HG03571 (cell line): ENCODE measurements around the gene PRAMEF10.
"Not testable (repeated sequence)": the region's sequence is repeated elsewhere in the genome, so short reads cannot be mapped to it uniquely, and the experiment has no call there.

ENCODE experiments used
- ATAC-seq: cut with Tn5 transposase; IDR thresholded peaks from one replicate; pipeline ENCODE4 v1.9.1; 2021; ENCODE audit not compliant: unreplicated experiment

The PRAMEF10 gene, protein sequence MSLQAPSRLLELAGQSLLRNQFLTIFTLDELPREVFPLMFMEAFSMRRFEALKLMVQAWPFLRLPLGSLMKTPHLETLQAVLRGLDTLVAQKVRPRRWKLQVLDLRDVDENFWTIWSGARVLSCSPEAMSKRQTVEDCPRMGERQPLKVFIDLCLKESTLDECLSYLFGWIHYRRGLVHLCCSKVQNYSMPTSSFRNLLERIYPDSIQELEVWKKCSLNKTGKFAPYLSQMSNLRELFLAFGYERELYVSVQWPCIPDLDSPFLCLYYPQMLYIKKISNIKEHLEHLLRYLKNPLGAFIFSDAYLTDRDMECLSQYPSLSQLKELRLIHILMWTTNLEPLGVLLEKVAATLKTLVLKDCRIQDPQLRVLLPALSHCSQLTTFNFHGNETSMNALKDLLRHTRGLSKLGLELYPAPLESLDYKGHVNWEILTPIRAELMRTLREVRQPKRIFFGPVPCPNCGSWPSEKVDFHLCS

DNA sequence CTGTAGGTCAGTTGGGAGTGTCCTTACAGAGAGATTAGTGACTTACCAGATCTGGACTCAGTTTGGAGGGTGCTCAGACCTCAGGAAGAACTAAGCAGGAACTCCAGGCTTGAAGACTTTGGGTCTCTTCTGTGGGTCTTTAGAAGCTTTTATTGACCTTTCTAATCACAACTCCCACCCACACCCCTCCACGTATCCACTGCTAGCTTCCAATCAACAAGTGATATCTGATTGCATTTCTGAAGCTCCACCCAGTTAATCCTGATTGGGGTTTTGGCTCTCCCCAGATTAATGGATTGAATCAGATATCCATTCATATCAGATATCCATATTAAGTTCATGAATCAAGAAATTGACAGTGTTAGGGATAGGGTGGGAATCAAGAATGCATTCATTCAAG lies at the start of gene PRAMEF10:
Gene PRAMEF10, minus strand, starts transcription at position 101 of the 400 bp plus-strand sequence. CDS start 2,423 bp downstream, outside the sequence.
- ATAC-seq, result not testable (repeated sequence)

DNA sequence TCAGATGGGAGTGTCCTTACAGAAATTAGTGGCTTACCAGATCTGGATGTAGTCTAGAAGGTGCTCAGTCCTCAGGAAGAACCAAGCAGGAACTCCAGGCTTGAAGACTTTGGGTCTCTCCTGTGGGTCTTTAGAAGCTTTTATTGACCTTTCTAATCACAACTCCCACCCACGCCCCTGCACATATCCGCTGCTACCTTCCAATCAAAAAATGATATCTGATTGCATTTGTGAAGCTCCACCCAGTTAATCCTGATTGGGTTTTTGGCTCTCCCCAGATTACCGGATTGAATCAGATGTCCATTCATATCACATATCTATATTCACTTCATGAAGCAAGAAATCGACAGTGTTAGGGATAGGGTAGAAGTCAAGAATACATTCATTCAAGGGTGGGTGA lies 49.4 kb upstream of the PRAMEF10 start, which contains the start of gene PRAMEF6:
Gene PRAMEF6, minus strand, starts transcription at position 101 of the 400 bp plus-strand sequence. CDS start 5,062 bp downstream, outside the sequence.
- not testable (repeated sequence) for ATAC-seq

DNA sequence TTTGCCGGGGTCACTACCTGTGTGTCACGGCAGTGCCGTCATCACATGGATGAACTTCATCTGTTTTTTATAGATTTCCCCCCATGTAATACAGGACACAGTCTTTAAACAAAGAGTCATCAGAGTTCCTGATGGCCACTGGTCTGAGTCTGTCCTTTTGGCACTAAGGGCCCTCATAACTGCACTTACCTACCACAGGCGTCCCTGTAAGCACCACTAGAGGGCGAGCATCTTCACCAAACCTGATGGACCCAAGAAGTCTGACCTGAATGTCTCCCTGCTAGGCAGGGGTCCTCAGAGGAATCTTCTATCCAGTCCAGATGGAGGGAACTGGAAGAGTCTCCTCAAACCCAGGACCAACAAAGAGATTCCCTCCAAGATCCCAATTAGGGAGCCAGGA lies 26.3 kb upstream of the PRAMEF10 start:
- ATAC-seq, result not testable (repeated sequence)

DNA sequence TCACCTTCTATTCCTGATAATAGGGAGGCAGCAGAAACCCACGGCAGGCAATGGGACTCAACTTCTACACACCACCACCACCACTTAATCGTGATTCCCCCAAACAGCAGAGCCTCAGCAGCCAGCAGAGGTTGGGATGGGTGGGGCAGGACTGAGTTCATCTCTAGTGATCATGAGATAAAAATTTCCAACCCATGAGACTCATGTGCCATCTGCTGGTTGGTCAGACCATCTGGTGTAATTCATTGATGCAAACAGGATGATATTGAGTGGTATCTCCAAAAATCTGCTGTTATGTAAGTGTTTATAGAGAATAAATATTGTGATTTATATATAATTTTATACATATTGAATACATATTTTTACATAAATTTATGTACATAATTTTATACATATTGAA lies 23.7 kb upstream of the PRAMEF10 start:
- not testable (repeated sequence) for ATAC-seq

DNA sequence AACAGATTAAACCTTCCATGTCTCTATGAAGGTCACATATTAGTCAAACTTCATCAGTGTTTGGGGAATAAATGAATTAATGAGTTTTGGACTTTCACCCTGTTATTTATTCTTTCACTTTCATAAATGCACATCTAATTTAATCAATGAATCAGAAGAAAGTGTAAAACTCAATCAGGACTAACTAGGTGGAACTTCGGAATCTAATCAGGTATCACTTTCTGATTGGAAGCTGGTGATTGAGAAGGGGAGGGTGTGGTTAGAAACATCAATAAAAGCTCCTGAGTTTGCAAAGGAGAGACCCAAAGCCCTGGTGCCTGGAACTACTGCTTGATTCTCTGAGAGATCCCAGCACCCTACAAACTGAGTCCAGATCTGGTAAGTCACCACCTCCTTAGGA lies 18.2 kb upstream of the PRAMEF10 start, which contains the start of gene PRAMEF7:
Gene PRAMEF7, plus strand, starts transcription at position 301 of the 400 bp plus-strand sequence. CDS start 1,083 bp downstream, outside the sequence.
- ATAC-seq, result not testable (repeated sequence)

DNA sequence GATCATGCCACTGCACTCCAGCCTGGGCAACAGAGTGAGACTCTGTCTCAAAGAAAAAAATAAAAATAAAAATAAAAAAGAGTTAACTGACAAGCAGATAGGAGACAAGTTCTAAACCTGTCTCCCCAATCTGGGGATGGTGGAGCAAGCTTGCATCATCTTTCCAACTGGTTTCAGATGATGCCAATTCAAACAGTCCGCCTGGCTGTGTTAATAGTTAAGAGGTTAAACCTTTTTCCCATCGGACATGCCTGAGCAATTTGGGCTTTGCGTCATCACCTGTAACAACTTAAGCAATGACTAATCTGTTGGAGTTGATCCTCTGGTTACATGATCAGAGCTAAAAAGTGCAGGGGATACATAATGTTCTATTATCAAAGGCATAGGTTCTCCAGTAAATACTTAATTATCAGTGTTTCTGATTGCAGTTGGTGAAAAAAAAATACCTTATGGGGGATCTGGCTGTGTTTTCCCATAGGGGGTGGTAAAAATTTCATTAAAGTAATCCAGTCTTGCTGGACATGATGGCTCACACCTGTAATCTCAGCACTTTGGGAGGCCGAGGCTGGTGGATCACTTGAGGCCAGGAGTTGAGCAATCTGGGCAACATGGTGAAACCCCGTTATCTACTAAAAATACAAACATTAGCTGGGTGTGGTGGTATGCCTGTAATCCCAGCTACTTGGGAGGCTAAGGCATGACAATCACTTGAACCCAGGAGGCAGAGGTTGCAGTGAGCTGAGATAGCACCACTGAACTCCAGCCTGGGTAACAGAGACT lies 5.9 kb upstream of the PRAMEF10 start:
- not testable (repeated sequence) for ATAC-seq

DNA sequence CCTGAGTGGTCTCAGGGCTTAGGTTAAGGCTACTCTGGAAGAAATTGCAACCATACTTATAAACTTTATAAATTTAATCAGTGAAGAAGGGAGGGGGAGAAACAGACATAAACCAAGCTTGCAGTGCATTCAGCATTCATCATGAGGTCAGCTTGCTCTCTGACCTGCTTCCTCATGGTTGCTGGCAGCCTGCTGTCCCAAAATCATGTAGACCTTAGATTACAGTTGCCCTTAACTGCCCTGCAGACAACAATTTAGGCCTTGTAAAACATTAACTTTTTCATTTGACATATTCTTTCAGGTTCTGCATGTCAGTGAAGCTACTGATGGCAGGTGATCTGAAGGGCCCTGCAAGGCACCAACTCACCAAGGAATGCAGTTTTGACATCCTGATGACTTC lies 1.1 kb upstream of the PRAMEF10 start:
- ATAC-seq, result not testable (repeated sequence)

DNA sequence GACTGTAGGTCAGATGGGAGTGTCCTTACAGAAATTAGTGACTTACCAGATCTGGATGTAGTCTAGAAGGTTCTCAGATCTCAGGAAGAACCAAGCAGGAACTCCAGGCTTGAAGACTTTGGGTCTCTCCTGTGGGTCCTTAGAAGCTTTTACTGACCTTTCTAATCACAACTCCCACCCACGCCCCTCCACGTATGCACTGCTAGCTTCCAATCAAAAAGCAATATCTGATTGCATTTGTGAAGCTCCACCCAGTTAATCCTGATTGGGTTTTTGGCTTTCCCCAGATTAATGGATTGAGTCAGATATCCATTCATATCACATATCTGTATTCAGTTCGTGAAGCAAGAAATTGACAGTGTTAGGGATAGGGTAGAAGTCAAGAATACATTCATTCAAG lies 12.0 kb downstream of the PRAMEF10 start, which contains the start of gene PRAMEF4:
Gene PRAMEF4, minus strand, starts transcription at position 101 of the 400 bp plus-strand sequence. CDS start 2,807 bp downstream, outside the sequence.
- ATAC-seq, result not testable (repeated sequence)

DNA sequence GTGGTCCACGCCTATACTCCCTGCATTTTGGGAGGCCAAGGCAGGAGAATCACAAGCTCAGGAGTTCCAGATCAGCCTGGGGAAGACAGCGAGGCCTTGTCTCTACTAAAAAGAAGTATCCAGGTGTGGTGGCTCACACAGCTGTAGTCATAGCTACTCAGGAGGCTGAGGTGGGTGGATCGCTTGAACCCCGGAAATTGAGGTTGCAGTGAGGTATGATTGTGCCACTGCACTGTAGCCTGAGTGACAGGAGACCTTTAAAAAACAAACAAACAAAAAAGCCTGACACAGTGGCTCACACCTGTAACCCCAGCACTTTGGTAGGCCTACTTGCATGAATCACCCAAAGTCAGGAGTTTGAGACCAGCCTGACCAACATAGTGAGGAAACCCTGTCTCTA lies 19.6 kb downstream of the PRAMEF10 start:
- not testable (repeated sequence) for ATAC-seq

DNA sequence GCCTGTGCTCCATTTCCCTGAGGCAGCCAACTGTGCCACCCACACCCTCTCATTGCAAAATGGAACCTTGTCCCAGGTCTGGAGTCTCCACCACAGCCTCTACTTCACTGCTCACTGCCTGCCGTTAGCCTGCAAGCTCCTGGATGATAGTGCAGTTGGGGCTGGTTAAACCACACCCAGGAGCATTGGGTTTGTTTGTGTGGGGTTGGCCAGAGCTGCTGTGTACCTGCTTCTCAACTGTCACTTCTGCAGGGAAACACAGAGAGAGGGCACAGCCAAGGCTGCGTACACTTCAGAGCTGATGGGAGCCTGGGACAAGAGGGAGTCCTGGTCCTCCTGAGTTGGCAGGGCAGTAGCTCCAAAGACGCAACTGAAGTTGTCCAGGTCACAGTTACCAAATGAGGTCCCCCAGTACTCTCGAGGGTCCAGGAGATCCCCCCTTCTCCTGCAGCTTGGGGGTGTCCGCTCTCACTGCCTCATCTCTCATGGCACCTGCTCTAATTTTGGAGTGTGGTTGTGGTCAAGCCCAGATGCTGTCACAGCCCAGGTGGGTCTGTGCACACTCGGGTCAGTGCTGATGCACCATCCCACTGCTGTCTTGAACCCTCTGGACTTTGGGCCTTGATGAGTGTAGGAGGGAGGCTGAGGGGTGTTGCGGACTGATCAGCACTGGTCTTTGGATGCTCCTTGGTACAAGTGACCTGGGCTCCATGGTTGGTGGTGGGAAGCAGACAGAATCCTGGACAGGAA lies 34.8 kb downstream of the PRAMEF10 start:
- not testable (repeated sequence) for ATAC-seq

DNA sequence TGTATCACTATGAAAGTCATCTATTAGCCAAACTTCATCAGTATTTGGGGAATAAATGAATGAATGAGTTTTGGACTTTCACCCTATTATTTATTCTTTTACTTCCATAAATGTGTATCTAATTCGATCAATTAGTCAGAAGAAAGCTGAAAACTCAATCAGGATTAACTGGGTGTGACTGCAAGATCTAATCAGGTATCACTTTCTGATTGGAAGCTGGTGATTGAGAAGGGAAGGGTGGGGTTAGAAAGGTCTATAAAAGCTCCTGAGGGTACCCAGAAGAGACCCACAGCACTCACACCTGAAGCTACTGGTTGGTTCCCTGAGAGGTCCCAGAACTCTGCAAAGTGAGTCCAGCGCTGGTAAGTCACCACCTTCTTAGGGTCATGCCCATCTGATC lies 41.3 kb downstream of the PRAMEF10 start, which contains the start of gene PRAMEF2:
Gene PRAMEF2, plus strand, starts transcription at position 301 of the 400 bp plus-strand sequence. CDS start 1,924 bp downstream, outside the sequence.
- not testable (repeated sequence) for ATAC-seq

DNA sequence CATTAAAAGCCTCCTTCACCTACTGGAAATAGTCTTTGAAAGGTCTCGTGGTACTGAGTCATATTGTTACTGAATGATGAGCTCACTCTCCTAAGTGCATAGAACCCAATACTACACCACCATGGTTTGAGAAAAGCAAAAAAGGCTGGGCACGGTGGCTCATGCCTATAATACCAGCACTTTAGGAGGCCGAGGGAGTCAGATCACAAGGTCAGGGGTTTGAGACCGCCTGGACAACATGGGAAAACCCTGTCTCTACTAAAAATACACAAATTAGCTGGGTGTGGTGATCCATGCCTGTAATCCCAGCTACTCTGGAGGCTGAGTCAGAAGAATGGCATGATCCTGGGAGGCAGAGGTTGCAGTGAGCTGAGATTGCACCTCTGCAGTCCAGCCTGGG lies 46.3 kb downstream of the PRAMEF10 start:
- ATAC-seq, result no peak

DNA sequence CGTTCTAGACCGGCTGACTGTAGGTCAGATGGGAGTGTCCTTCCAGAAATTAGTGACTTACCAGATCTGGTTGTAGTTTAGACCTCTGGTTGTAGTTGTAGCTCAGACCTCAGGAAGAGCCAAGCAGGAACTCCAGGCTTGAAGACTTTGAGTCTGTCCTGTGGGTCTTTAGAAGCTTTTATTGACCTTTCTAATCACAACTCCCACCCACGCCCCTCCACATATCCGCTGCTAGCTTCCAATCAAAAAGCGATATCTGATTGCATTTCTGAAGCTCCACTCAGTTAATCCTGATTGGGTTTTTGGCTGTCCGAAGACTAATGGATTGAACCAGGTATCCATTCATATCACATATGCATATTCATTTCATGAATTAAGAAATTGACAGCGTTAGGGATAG lies 49.5 kb downstream of the PRAMEF10 start, which contains the start of gene HNRNPCL1:
Gene HNRNPCL1, minus strand, starts transcription at position 101 of the 400 bp plus-strand sequence. CDS start 431 bp downstream, outside the sequence.
- not testable (repeated sequence) for ATAC-seq
